IgD-negative memory B cell (primary cell): ENCODE data around the gene CCDC9. TPM values are rescaled to one million over a fixed set of nuclear protein-coding genes. Genes with fewer than 3 reads are reported as not detected.
A peak's percentile ranks its signal among the peaks of the same experiment; 100 is the strongest.

ENCODE experiments used
- H3K27ac Mint-ChIP-seq, 3 donors: one replicate each; pipeline ENCODE4 v1.8.0; 2020 to 2022; ENCODE audit warnings: mild to moderate bottlenecking in 3 of 3, mixed read lengths in 3 of 3, moderate library complexity in 1 of 3
- H3K27me3 Mint-ChIP-seq: one replicate; pipeline ENCODE4 v1.8.0; 2021; ENCODE audit warnings: mixed read lengths
- H3K36me3 Mint-ChIP-seq: one replicate; pipeline ENCODE4 v1.8.0; 2020; ENCODE audit warnings: mild to moderate bottlenecking, mixed read lengths
- H3K4me1 Mint-ChIP-seq, 3 donors: one replicate each; pipeline ENCODE4 v1.8.0; 2020 to 2022; ENCODE audit warnings: mixed read lengths in 3 of 3, mild to moderate bottlenecking in 1 of 3
- H3K4me3 Mint-ChIP-seq, 4 donors: one replicate each; pipeline ENCODE4 v1.8.0; 2020 to 2022; ENCODE audit warnings: mild to moderate bottlenecking in 4 of 4, mixed read lengths in 4 of 4, moderate library complexity in 3 of 4
- H3K9me3 Mint-ChIP-seq, 3 donors: one replicate each; pipeline ENCODE4 v1.8.0; 2020 to 2021; ENCODE audit warnings: mixed read lengths in 3 of 3, mild to moderate bottlenecking in 1 of 3
- polyA plus RNA-seq: library from polyadenylated mRNA; unstranded; fragments of 300-500 nt; fragmentation: Illumina TruSeq; gene quantifications from one replicate; pipeline ENCODE4 v1.2.3, GENCODE V29; 2021

Gene CCDC9
- 16.0 TPM for polyA plus RNA-seq

DNA sequence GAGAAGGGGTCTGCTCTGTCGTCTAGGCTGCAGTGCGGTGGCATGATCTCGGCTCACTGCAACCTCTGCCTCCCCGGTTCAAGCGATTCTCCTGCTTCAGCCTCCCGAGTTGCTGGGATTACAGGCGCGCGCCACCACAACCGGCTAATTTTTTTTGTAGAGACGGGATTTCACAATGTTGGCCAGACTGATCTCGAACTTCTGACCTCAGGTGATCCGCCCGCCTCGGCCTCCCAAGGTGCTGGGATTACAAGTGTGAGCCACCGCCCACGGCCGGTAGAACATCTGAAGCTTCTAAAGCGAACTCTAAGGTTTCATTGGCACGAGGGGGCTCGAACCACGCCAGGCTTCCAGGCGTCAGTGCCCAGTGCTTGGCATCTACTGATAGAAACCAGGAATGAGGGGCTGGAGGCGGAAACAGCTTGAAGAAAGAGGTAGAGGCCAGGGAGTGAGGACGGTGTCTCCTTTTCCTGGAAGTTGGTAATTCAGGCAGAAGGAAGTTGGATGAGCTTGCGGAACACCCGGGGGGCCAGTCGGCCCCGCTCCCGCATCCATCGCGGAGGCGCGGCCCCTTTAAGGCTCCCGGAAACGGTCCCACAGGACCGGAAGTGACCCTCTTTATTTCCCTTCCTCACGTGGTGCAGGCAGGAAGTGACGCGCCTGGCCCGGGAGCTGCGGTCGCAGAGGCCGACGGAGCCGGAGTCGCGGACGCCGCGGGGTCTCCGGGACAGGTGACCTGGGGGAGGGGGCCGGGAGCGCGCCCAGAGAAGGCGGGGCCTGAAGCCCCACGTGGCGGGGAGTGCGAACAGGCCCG, at the start of gene CCDC9:
CCDC9 (plus strand) TSS at position 647 of the 814 bp plus-strand sequence. CDS start 1,876 bp downstream, outside the sequence.
- Mint-ChIP-seq H3K36me3 (peaks cover 12% of the 10 kb centered on the region), H3K4me1 (peaks cover 25 to 29% (median 25%) of the 10 kb centered on the region in 3 donors), H3K4me3 (peak within 1 kb of the TSS; percentile 86 to 99 (median 90)), H3K27me3 (no peaks in the 10 kb centered on the region), H3K27ac (peak within 1 kb of the TSS; percentile 96 to 98 (median 97)), H3K9me3 (no peaks in the 10 kb centered on the region)

DNA sequence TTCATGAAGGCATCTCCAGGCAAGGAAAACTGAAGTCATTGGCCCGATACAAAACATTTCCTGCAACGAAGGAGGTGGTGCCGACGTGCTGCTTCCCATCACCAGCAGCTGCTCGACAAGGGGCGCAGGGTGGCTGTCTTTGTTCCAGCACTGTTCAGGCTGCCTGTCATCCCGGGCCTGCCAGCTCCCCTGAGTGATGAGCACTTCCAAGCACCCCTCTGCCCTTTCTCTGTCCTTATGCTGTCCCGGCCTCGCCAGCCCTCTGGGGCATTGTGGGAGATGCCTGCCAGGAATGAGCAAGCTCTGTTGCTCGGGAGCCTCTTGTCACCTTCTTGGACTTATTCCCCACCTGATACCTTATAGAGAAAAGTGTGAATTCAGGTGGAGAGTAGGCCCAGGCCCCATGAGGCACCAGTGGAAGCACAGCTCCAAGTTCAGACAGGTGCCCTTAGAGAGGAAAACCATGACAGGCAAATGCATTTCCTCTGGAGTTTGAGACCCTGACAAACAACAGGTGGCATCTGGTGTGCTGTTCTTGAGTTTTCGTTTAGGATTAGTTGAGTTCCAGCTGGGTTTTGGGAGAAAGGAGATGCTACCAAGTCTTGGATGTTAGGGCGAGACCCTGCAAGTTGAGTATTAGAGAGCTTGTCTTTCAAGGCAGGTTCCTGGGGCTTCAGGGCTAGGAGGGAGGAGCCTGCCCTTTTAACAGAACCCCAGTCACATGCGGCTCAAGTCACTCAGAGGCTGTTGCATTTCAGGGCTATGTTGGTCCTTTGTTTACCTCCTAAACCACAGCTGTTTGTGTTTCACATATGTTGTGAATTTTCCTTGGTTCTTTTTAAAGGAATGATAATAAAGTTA, 46.8 kb upstream of the CCDC9 start:
- no peaks in the 10 kb centered on the region for H3K27me3 Mint-ChIP-seq
- H3K36me3 Mint-ChIP-seq, result peaks cover 5% of the 10 kb centered on the region
- no peak overlapping the region for H3K4me3 Mint-ChIP-seq
- no peaks in the 10 kb centered on the region for H3K9me3 Mint-ChIP-seq
- H3K27ac Mint-ChIP-seq, result peak overlapping the region in 1 of 3 donors; percentile 62
- H3K4me1 Mint-ChIP-seq, result peaks cover 5 to 7% (median 5%) of the 10 kb centered on the region in 3 donors

DNA sequence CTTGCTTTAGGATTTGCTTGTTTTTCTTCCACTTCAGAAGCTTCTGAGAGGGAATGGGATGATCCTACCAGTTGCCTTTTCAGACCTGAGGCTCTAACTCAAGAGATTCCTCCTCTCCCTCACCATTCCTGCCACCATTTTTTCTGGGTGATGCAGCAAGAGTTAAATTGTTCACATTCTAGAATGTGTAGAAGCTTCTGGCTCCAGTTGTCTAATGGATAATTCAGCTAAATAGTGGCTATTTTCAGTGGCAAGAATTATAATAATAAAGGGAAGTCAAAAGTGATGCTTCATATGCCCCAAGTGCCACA, 46.2 kb upstream of the CCDC9 start:
- no peaks in the 10 kb centered on the region for H3K27me3 Mint-ChIP-seq
- H3K9me3 Mint-ChIP-seq, result no peaks in the 10 kb centered on the region
- no peak overlapping the region for H3K27ac Mint-ChIP-seq
- H3K4me3 Mint-ChIP-seq, result no peak overlapping the region
- peaks cover 5 to 7% (median 5%) of the 10 kb centered on the region in 3 donors for H3K4me1 Mint-ChIP-seq
- H3K36me3 Mint-ChIP-seq, result peaks cover 5% of the 10 kb centered on the region

DNA sequence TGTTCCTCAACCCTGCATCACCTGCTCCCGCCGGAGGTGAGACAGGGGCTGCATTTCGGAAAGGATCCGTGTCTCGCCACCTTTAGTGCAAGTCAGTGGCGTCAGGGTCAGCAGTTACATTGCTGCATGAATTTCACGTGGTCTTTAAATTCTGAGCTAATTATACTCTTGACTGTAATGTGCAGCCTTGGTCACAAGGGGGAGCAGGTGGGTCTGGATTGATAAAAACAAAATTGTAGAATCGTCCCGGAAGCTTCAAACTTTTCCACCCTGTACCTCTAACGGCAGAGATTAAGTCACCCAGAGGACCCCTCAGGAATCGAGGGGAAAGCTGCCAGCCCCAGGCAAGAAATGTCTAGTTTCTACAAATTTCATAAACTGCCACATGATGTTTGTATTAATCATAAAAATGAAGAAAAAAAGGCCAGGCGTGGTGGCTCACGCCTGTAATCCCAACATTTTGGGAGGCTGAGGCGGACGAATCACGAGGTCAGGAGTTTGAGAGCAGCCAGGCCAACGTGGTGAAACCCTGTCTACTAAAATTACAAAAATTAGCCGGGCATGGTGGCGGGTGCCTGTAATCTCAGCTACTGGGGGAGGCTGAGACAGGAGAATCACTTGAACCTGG, 45.5 kb upstream of the CCDC9 start:
- no peak overlapping the region for H3K4me3 Mint-ChIP-seq
- peaks cover 5% of the 10 kb centered on the region for H3K36me3 Mint-ChIP-seq
- peak overlapping the region in 2 of 3 donors; percentile 10 to 90 for H3K27ac Mint-ChIP-seq
- peaks cover 5 to 7% (median 5%) of the 10 kb centered on the region in 3 donors for H3K4me1 Mint-ChIP-seq
- H3K9me3 Mint-ChIP-seq, result no peaks in the 10 kb centered on the region
- H3K27me3 Mint-ChIP-seq, result no peaks in the 10 kb centered on the region

DNA sequence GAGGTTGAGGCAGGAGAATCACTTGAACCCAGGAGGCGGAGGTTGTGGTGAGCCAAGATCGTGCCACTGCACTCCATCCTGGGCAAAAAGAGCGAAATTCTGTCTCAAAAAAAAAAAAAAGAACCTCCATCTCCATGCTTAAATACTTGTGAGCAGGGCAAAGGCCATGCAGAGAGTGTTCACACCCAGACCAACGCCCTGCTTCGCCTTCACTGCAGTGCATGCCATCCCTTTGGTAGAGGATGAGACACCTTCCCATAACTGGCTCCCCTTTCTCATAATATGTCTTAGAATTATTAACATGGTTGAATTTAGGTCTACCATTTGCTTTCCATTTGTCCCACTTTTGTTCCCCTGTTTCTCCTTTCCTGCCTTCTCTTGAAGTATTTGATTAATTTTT, 40.7 kb upstream of the CCDC9 start:
- Mint-ChIP-seq H3K36me3 (no peaks in the 10 kb centered on the region), H3K27ac (no peak overlapping the region), H3K4me3 (no peak overlapping the region), H3K4me1 (peaks cover 3 to 5% (median 4%) of the 10 kb centered on the region in 3 donors), H3K27me3 (no peaks in the 10 kb centered on the region), H3K9me3 (no peaks in the 10 kb centered on the region)

DNA sequence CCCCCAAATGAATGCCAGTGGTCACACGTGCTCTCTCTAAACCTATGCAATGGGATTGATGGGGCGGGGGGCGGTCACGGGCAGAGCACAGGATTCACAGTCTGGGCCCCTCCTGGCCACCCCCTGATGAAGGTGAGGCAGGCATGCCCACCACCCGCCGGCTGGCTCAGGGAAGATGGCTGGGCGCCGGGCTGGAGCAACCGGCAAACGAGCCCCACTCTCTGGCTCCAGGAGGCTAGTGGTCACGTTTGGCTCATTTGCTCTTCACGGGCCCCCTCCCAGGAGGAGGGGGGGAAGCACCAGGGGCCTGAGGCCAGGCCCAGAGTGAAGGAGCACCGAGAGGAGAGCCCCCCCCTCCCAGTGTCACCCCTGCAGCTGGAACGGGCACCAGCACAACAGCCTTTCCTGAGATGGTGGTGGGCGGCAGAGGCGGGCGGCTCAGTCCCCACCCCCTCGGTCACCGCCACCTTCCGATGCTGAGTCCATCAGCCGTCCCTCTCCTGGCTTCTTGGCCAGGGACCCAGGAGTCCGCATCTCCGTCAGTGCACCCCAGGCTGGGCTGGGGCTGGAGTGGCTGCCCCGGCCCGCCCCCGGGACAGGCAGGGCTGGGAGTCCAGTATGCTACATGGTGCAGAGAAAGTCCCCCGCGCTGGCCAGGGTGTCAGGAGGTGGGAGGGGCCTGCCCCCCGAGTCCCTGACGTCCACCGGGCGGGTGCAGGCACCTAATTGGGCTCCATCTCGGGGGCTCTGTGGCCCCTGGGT, 35.1 kb upstream of the CCDC9 start:
- H3K4me3 Mint-ChIP-seq, result no peak overlapping the region
- H3K27me3 Mint-ChIP-seq, result peaks cover 3% of the 10 kb centered on the region
- no peak overlapping the region for H3K27ac Mint-ChIP-seq
- H3K4me1 Mint-ChIP-seq, result peaks cover 3 to 5% (median 4%) of the 10 kb centered on the region in 3 donors
- H3K36me3 Mint-ChIP-seq, result no peaks in the 10 kb centered on the region
- no peaks in the 10 kb centered on the region for H3K9me3 Mint-ChIP-seq

DNA sequence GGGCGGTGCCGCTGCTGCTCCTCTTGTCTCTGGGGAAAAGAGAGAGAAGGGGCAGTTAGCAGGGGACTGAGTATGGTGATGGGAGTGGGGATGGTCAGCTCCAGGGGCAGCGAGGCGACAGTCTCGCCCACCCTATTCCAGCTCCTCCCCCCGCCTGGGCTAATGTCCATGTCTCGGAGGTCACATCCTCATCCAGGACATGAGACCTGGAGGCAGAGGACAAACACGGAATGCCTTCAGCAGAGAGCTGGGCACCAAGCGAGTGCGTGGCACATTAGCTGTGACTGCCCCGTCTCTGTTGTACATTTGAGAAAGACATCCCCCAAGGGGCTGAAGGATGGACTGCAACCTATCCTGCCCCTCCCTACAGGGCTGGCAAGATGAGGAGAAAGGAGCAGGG, 34.4 kb upstream of the CCDC9 start:
- peaks cover 3 to 6% (median 5%) of the 10 kb centered on the region in 3 donors for H3K4me1 Mint-ChIP-seq
- no peaks in the 10 kb centered on the region for H3K36me3 Mint-ChIP-seq
- H3K4me3 Mint-ChIP-seq, result no peak overlapping the region
- peaks cover 3% of the 10 kb centered on the region for H3K27me3 Mint-ChIP-seq
- H3K27ac Mint-ChIP-seq, result peak overlapping the region in 1 of 3 donors; percentile 70
- no peaks in the 10 kb centered on the region for H3K9me3 Mint-ChIP-seq

DNA sequence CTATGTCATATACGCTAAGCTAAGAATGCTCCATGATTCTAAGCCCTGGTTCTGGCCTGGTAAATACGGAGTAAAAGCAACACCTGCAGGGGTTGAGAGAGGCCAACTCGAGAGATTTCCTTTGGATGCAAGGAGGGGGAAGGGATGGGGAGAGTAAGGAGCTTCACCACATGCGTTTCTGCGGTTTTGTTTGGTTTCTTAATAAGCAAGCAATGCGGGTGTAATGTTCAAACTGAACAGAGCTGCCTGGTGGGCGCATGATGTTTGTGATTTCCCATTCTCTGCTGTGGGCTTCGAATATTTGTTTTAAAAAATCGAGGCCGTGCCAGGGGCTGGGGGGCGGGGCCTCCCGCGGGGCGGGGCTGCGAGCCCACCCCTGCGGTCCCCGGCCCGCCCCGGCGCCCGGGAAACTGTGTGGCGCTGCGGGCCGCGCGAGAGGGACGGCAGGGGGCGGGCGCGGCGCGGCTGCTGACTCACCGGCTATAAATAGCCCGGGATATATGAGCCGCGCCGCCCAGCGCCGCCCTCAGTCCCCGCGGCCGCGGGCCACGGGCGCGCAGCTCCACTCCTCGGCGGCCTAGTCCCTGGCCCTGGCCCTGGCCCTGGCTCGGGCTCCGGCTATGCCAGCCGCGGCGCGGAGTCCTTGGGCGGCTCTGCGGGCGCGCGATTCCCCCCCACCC, 30.4 kb upstream of the CCDC9 start:
- H3K4me3 Mint-ChIP-seq, result peak overlapping the region; percentile 50 to 80 (median 64)
- H3K27ac Mint-ChIP-seq, result peak overlapping the region; percentile 79 to 93 (median 85)
- H3K27me3 Mint-ChIP-seq, result peaks cover 3% of the 10 kb centered on the region
- no peaks in the 10 kb centered on the region for H3K36me3 Mint-ChIP-seq
- H3K4me1 Mint-ChIP-seq, result peaks cover 3 to 11% (median 5%) of the 10 kb centered on the region in 3 donors
- no peaks in the 10 kb centered on the region for H3K9me3 Mint-ChIP-seq

DNA sequence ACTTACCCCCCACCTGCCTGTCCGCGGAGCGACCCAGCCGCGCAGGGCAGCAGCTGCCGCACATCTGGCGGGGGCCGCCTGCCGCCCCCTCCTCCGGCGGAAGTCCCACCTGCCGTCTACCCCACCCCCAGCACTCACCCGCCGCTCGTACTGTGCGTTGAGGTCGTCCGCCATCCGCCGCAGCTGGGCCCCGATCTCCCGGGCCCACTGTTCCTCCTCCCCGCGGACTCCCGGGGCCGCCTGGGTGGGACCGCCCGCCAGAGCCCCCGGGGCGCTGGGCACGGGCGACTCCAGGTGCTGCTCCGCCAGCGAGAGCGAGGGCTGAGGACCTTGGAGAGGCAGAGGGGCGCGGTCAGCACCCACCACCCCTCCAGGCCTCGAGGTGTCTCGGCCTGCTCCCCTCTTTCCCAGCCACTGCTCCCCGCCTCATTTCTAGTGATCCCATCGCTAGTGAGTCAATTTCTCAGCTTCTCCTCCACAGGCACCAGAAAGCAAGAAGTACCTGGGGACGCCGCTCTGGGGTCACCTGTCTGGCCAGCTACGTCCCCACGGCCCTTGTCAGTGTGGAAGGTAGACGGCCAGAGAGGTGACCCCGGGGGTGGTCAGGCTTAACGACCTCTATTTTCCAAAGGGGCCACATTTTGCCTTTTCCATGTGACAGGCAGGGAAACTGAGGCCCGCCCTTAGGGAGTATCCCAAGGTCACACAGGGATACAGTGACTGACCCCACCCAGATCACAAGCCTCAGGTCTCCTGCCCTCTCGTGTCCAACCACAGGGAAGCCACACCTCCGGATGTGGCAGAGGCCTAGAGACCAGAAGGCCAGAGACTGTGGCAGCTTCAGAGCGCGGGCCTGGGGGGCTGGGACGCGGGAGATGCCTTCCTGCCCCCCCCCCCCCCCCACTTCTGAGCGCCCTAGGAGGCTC, 29.6 kb upstream of the CCDC9 start:
- H3K27me3 Mint-ChIP-seq, result peaks cover 4% of the 10 kb centered on the region
- H3K27ac Mint-ChIP-seq, result peak overlapping the region; percentile 85 to 96 (median 89)
- H3K4me3 Mint-ChIP-seq, result peak overlapping the region; percentile 80 to 91 (median 84)
- peaks cover 8 to 16% (median 10%) of the 10 kb centered on the region in 3 donors for H3K4me1 Mint-ChIP-seq
- no peaks in the 10 kb centered on the region for H3K36me3 Mint-ChIP-seq
- H3K9me3 Mint-ChIP-seq, result no peaks in the 10 kb centered on the region

DNA sequence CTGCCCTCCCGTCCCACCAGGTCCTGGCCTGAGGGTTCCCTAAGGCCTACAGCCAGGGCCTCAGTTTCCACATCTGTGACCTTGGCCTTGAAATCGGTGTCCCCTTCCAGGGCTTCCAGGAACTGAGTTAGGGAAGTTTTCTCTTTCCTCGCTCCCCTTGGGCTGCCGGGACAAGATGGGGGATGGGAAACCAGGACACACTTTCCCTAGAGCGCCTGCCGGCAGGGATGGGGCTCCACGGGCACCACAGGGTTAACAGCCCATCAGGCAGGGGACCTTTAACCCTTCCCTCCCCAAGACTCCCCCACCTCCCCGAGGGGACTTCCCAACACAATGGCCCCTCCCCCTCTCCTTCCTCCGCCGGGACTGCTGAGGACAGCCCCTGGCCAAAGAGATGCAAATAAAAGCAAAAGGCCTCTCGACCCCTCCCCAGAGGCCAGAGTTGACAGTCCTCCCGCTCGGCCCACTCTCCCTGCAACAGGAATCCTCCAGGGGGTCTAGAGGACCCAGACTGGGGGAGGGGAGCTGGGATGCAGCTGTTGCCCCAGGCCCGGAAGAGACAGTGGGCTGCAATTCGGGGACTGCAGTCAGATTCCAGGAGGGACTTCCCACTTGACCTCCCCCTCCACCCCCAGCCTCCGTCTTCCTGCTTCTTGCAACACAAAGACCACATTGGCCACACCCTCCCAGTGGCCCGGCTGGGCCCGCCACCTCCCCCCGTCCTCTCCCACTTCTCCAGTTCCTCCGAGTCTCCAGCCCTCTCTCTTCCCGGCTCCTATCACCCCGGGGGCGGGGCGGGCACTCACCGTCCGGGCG, 28.8 kb upstream of the CCDC9 start:
- no peaks in the 10 kb centered on the region for H3K9me3 Mint-ChIP-seq
- H3K27me3 Mint-ChIP-seq, result peaks cover 3% of the 10 kb centered on the region
- peak overlapping the region; percentile 80 to 91 (median 84) for H3K4me3 Mint-ChIP-seq
- H3K27ac Mint-ChIP-seq, result peak overlapping the region; percentile 80 to 96 (median 85)
- H3K4me1 Mint-ChIP-seq, result peaks cover 11 to 23% (median 14%) of the 10 kb centered on the region in 3 donors
- H3K36me3 Mint-ChIP-seq, result no peaks in the 10 kb centered on the region

DNA sequence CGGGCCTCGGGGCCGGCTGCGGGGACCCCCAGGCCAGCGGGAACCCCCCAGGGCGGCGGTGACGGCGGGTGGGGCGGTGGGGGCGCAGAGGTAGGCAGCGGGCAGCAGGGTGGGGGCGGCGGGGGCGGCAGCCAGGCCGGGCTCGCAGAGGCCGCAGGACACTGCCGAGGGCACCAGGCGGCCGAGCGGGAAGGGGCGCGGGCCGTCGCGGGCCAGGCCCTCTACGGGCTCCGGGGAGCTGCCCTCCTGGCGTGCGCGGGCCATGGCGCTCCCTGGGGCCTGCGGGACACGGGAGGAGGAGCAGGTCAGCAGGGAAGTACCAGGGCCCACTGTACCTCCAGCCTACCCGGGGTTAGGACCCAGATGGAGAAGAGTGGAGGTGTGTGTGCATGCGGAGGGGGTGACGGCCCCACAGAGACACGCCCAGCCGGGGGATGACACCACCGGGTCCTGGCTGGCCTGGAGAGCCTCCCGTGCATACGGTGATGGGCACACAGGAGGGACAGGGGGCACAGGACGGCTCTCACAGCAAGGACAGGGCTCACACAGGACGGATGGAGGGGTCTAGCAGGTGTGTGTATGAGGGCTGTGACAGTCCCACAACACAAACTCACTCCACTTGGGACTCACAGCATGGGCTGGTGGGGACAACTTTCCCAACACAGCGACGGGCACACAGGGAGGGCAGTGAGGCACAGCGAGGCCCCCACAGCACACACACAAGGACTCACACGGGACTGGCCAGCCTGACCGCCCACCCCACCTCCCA, 28.0 kb upstream of the CCDC9 start:
- H3K4me1 Mint-ChIP-seq, result peaks cover 11 to 23% (median 18%) of the 10 kb centered on the region in 3 donors
- no peaks in the 10 kb centered on the region for H3K9me3 Mint-ChIP-seq
- peak overlapping the region in 1 of 4 donors; percentile 89 for H3K4me3 Mint-ChIP-seq
- H3K27me3 Mint-ChIP-seq, result peaks cover 3% of the 10 kb centered on the region
- no peaks in the 10 kb centered on the region for H3K36me3 Mint-ChIP-seq
- peak overlapping the region in 1 of 3 donors; percentile 96 for H3K27ac Mint-ChIP-seq
